Natural killer cell treated with Interleukin-12 subunit alpha and Interleukin-12 subunit beta and Interleukin-15 and Interleukin-18, amount 100 ng/mL, for 72 hours (primary cell): ENCODE data around the gene KRTAP9-2. TPM values are rescaled to one million over a fixed set of nuclear protein-coding genes. Genes with fewer than 3 reads are reported as not detected.
"Not testable (repeated sequence)": the region's sequence is repeated elsewhere in the genome, so short reads cannot be mapped to it uniquely, and the experiment has no call there.

Experiments
- ATAC-seq, 2 donors: fragments of 150-1000 bp; cut with Tn5 transposase in 1 of 2; sonication (Bioruptor Pico), chemical (Tn5 transposase) in 1 of 2; 2 replicates each; pipeline ENCODE4 v1.10.0; 2021
- DNase-seq: peaks from one replicate; pipeline ENCODE4 v3.0.0; 2022; ENCODE audit warnings: low spot score
- H3K27ac Mint-ChIP-seq, 2 donors: 1 replicate in 1 of 2; 2 replicates in 1 of 2; pipeline ENCODE4 v1.8.0; 2022; ENCODE audit warnings: mixed read lengths in 2 of 2, mild to moderate bottlenecking in 1 of 2, moderate library complexity in 1 of 2
- H3K27me3 Mint-ChIP-seq, 2 donors: 1 replicate in 1 of 2; 2 replicates in 1 of 2; pipeline ENCODE4 v1.8.0; 2022; ENCODE audit warnings: mixed read lengths in 2 of 2
- H3K36me3 Mint-ChIP-seq: one replicate; pipeline ENCODE4 v1.8.0; 2022; ENCODE audit warnings: mixed read lengths
- H3K4me1 Mint-ChIP-seq, 2 donors: 1 replicate in 1 of 2; 2 replicates in 1 of 2; pipeline ENCODE4 v1.8.0; 2022; ENCODE audit warnings: low read depth in 2 of 2, mixed read lengths in 2 of 2, mild to moderate bottlenecking in 1 of 2
- H3K4me3 Mint-ChIP-seq: one replicate; pipeline ENCODE4 v1.8.0; 2022; ENCODE audit warnings: mixed read lengths
- H3K9me3 Mint-ChIP-seq: 2 replicates; pipeline ENCODE4 v1.8.0; 2022; ENCODE audit warnings: mixed read lengths
- total RNA-seq, 2 donors: library from RNA; stranded (reverse); gene quantifications; one replicate each; pipeline ENCODE4 v1.2.3, GENCODE V29; 2022

KRTAP9-2 gene
- total RNA-seq = not detected

GRCh38 chr17:41226598-41227095, at the start of gene KRTAP9-2:
Gene KRTAP9-2, plus strand, starts transcription at chr17:41226648. Its CDS starts 7 bp downstream, at chr17:41226655.
- not testable (repeated sequence) for H3K36me3 Mint-ChIP-seq

GRCh38 chr17:41176744-41177387, 49.6 kb upstream of the KRTAP9-2 start:
- Mint-ChIP-seq H3K9me3 (no peaks in the 10 kb centered on the region), H3K27ac (no peak overlapping the region), H3K4me1 (no peaks in the 10 kb centered on the region), H3K36me3 (no peaks in the 10 kb centered on the region), H3K4me3 (no peak overlapping the region), H3K27me3 (peaks cover 7 to 31% of the 10 kb centered on the region in 2 donors)
- no peak for DNase-seq
- no peak for ATAC-seq

More at GRCh38 chr17:41226598-41227095, at the start of gene KRTAP9-2:
- not testable (repeated sequence) for H3K9me3 Mint-ChIP-seq, DNase-seq, H3K27ac Mint-ChIP-seq, H3K4me3 Mint-ChIP-seq, H3K4me1 Mint-ChIP-seq, ATAC-seq
- peaks cover 23 to 45% of the 10 kb centered on the region in 2 donors for H3K27me3 Mint-ChIP-seq

GRCh38 chr17:41177727-41178271, 48.6 kb upstream of the KRTAP9-2 start, which contains the start of gene KRTAP4-2:
Gene KRTAP4-2, minus strand, starts transcription at chr17:41178221. Its CDS starts 57 bp downstream, at chr17:41178164.
- Mint-ChIP-seq H3K36me3 (no peaks in the 10 kb centered on the region), H3K27me3 (peaks cover 6 to 29% of the 10 kb centered on the region in 2 donors), H3K4me1 (no peaks in the 10 kb centered on the region), H3K9me3 (no peaks in the 10 kb centered on the region), H3K27ac (no peak within 1 kb of the TSS), H3K4me3 (no peak within 1 kb of the TSS)
- no peak for ATAC-seq
- no peak for DNase-seq

- Mint-ChIP-seq H3K4me3 (no peak overlapping the region), H3K27ac (no peak overlapping the region), H3K4me1 (no peaks in the 10 kb centered on the region), H3K36me3 (no peaks in the 10 kb centered on the region), H3K27me3 (peaks cover 9 to 29% of the 10 kb centered on the region in 2 donors), H3K9me3 (no peaks in the 10 kb centered on the region)
- ATAC-seq (no peak), DNase-seq (no peak)
These were observed 48.1 kb upstream of the KRTAP9-2 start for GRCh38 chr17:41178341-41178740.

GRCh38 chr17:41178843-41179616, 47.4 kb upstream of the KRTAP9-2 start:
- Mint-ChIP-seq H3K4me3 (no peak overlapping the region), H3K9me3 (no peaks in the 10 kb centered on the region), H3K4me1 (no peaks in the 10 kb centered on the region), H3K27ac (no peak overlapping the region), H3K36me3 (no peaks in the 10 kb centered on the region), H3K27me3 (peaks cover 13 to 31% of the 10 kb centered on the region in 2 donors)
- ATAC-seq (no peak), DNase-seq (no peak)

GRCh38 chr17:41184480-41184961, 41.9 kb upstream of the KRTAP9-2 start, which contains the start of gene KRTAP4-1:
Gene KRTAP4-1, minus strand, starts transcription at chr17:41184911. Its CDS starts 57 bp downstream, at chr17:41184854.
- no peaks in the 10 kb centered on the region for H3K9me3 Mint-ChIP-seq
- ATAC-seq (no peak), DNase-seq (no peak)
- no peaks in the 10 kb centered on the region for H3K4me1 Mint-ChIP-seq
- no peak within 1 kb of the TSS for H3K27ac Mint-ChIP-seq
- H3K4me3 Mint-ChIP-seq = no peak within 1 kb of the TSS
- H3K27me3 Mint-ChIP-seq = peaks cover 24 to 30% of the 10 kb centered on the region in 2 donors
- H3K36me3 Mint-ChIP-seq = no peaks in the 10 kb centered on the region

- no peaks in the 10 kb centered on the region for H3K9me3 Mint-ChIP-seq
- H3K4me3 Mint-ChIP-seq = no peak overlapping the region
- H3K36me3 Mint-ChIP-seq = no peaks in the 10 kb centered on the region
- peaks cover 24 to 30% of the 10 kb centered on the region in 2 donors for H3K27me3 Mint-ChIP-seq
- no peak overlapping the region for H3K27ac Mint-ChIP-seq
- no peak for ATAC-seq
- H3K4me1 Mint-ChIP-seq = no peaks in the 10 kb centered on the region
- DNase-seq = no peak
These were observed 41.4 kb upstream of the KRTAP9-2 start for GRCh38 chr17:41185001-41185400.

- Mint-ChIP-seq H3K9me3 (no peaks in the 10 kb centered on the region), H3K27ac (no peak overlapping the region), H3K4me1 (no peaks in the 10 kb centered on the region), H3K36me3 (no peaks in the 10 kb centered on the region), H3K4me3 (no peak overlapping the region), H3K27me3 (peaks cover 34 to 40% of the 10 kb centered on the region in 2 donors)
- DNase-seq (no peak), ATAC-seq (no peak)
These were observed 39.6 kb upstream of the KRTAP9-2 start for GRCh38 chr17:41186872-41187271.

- H3K4me1 Mint-ChIP-seq, H3K36me3 Mint-ChIP-seq, H3K9me3 Mint-ChIP-seq, DNase-seq, H3K4me3 Mint-ChIP-seq, H3K27ac Mint-ChIP-seq: not testable (repeated sequence)
- H3K27me3 Mint-ChIP-seq = peaks cover 21 to 29% of the 10 kb centered on the region in 2 donors
- peak in 1 of 2 donors; percentile 24 for ATAC-seq
These were observed 36.6 kb upstream of the KRTAP9-2 start, which contains the start of gene KRTAP9-1 for GRCh38 chr17:41189837-41190318. Gene KRTAP9-1, plus strand, starts transcription at chr17:41189887. Its CDS starts 0 bp downstream, at chr17:41189887.

GRCh38 chr17:41190328-41190727, 36.1 kb upstream of the KRTAP9-2 start:
- H3K9me3 Mint-ChIP-seq = no peaks in the 10 kb centered on the region
- ATAC-seq (peak in 1 of 2 donors; percentile 27), DNase-seq (no peak)
- H3K27ac Mint-ChIP-seq = no peak overlapping the region
- H3K4me3 Mint-ChIP-seq = no peak overlapping the region
- H3K36me3 Mint-ChIP-seq = no peaks in the 10 kb centered on the region
- peaks cover 21 to 27% of the 10 kb centered on the region in 2 donors for H3K27me3 Mint-ChIP-seq
- H3K4me1 Mint-ChIP-seq = no peaks in the 10 kb centered on the region

GRCh38 chr17:41196068-41196467, 30.4 kb upstream of the KRTAP9-2 start:
- Mint-ChIP-seq H3K27ac (no peak overlapping the region), H3K4me3 (no peak overlapping the region), H3K27me3 (peaks cover 20 to 29% of the 10 kb centered on the region in 2 donors), H3K9me3 (no peaks in the 10 kb centered on the region), H3K4me1 (no peaks in the 10 kb centered on the region), H3K36me3 (no peaks in the 10 kb centered on the region)
- DNase-seq (no peak), ATAC-seq (no peak)

- Mint-ChIP-seq H3K9me3 (no peaks in the 10 kb centered on the region), H3K27me3 (peaks cover 10 to 19% of the 10 kb centered on the region in 2 donors)
These were observed 26.9 kb upstream of the KRTAP9-2 start for GRCh38 chr17:41199421-41200078.

GRCh38 chr17:41211845-41212466, 14.5 kb upstream of the KRTAP9-2 start:
- peaks cover 21 to 34% of the 10 kb centered on the region in 2 donors for H3K27me3 Mint-ChIP-seq
- H3K9me3 Mint-ChIP-seq = no peaks in the 10 kb centered on the region
- ATAC-seq (no peak), DNase-seq (no peak)
- H3K4me3 Mint-ChIP-seq = no peak overlapping the region
- H3K36me3 Mint-ChIP-seq = no peaks in the 10 kb centered on the region
- no peaks in the 10 kb centered on the region for H3K4me1 Mint-ChIP-seq
- H3K27ac Mint-ChIP-seq = no peak overlapping the region

More at GRCh38 chr17:41199421-41200078, 26.9 kb upstream of the KRTAP9-2 start:
- H3K36me3 Mint-ChIP-seq = no peaks in the 10 kb centered on the region
- no peaks in the 10 kb centered on the region for H3K4me1 Mint-ChIP-seq
- H3K4me3 Mint-ChIP-seq = no peak overlapping the region
- no peak for ATAC-seq
- no peak overlapping the region for H3K27ac Mint-ChIP-seq
- DNase-seq = no peak
